ENCODE data around the gene CFAP90. TPM values are rescaled to one million over a fixed set of nuclear protein-coding genes. Genes with fewer than 3 reads are reported as not detected.

CFAP90 gene
- total RNA-seq, 8 experiments from 2014 or later: 0.45 to 39.3 (median 1.2) TPM; not detected in 2

DNA sequence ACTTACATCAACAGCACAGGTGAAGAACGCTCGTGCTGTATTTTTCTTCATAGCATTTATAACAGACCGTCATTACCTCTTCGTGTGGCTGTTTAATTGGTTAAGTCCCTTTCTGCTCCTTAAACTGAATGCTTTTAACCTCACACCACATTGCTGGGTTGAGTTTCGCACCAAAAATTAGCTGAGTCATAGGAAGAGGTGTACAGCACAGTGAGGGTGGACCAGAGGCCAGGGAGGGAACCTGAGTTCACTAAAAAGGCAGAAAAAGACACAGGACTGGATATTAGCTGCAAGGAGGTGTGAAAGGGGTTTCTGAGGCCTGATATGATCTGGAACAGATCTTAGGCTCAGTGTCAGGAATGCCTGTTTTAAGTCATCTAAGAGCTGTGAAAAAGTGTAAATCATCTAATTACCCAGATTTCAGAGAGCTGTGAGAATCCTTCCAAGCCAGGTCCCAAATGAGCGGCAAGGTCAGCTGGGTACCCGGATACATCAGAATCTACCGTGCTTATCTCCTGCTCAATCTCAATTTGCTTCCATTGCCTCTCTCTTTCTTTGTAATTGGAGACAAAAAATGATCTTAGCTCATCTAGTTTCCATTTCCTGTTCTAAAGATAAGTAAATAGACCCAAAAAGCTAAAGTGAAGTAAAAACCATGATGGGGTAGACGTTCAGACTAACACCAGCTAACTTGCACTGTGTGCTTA is 7.1 kb upstream of the CFAP90 start:
- no peak overlapping the region for H3K4me3 ChIP-seq
- in situ Hi-C loops (cut with MboI; ENCODE audit: low pct_unique_long_range_greater_than_20kb in 2 of 9, low sequenced_read_pairs in 9 of 9, unreplicated experiment in 9 of 9): loop anchor here in 2 of 9 experiments (25.0 kb wide), 2 partner anchors 596 to 1071 kb away; no protein-coding TSS in a partner anchor
- 76 to 100% (median 82%) methylated on average over 2 to 9 of the region's 9 CpGs for WGBS, 10 experiments
- H3K27ac ChIP-seq: no peak overlapping the region
- no peak for ATAC-seq (replicated peaks in 6 of 8)
- H3K4me1 ChIP-seq (replicated peaks in 1 of 2): no peaks in the 10 kb centered on the region

DNA sequence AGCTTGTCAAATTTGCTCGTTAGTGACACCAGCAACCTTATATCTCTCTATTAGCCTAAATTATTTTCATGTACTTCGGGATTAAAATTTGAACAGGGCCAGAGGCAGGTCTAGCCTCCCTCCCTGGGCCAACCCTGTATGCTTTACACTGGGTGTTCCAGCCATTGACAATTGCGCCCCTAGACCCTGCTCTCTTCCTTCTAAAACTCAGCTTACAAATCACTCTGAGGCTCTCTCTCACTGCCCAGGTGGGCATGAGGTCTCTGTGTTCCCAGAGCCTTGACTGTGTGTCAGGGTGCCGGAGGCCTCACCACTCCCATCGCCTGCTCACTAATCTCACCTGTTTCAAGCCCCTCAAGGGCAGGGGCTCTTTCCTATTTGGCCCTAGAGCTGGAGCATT is 6.4 kb upstream of the CFAP90 start:
- Histone ChIP-seq H3K4me3 (no peak overlapping the region), H3K27ac (no peak overlapping the region), H3K4me1 (replicated peaks in 1 of 2) (no peaks in the 10 kb centered on the region)
- in situ Hi-C loops (cut with MboI; ENCODE audit: low pct_unique_long_range_greater_than_20kb in 2 of 9, low sequenced_read_pairs in 9 of 9, unreplicated experiment in 9 of 9): loop anchor here in 2 of 9 experiments (25.0 kb wide), 2 partner anchors 595 to 1070 kb away; no protein-coding TSS in a partner anchor
- no peak for ATAC-seq (replicated peaks in 6 of 8)
- WGBS, 10 experiments: 0 to 100% (median 63%) methylated on average over 1 to 5 of the region's 5 CpGs; no CpG with 5 or more reads in 1 of the 10 experiments

DNA sequence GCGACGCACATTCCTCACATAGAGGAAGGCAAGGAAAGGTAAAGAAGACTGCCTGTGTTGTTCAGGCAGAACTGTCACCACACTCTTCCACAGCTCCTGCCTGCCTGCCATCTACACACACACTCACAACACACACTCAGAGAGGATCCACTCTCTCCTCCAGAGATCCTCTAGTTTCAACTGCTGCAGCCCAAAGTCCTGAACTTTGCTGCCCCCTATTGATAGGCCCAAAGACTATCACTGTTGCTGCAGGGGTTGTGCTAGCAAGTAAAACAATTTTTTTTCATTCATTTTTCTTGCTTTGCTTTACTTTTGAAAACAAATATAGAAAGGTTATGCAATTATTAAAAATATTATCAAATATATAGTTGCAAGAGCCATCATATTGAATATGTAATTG is 5.9 kb upstream of the CFAP90 start:
- Histone ChIP-seq H3K27ac (no peak overlapping the region), H3K4me3 (no peak overlapping the region), H3K4me1 (replicated peaks in 1 of 2) (no peaks in the 10 kb centered on the region)
- in situ Hi-C loops (cut with MboI; ENCODE audit: low pct_unique_long_range_greater_than_20kb in 2 of 9, low sequenced_read_pairs in 9 of 9, unreplicated experiment in 9 of 9): loop anchor here in 2 of 9 experiments (25.0 kb wide), 2 partner anchors 595 to 1070 kb away; no protein-coding TSS in a partner anchor
- WGBS, 10 experiments: 90 to 100% (median 100%) methylated on average over 1 to 2 of the region's 2 CpGs; no CpG with 5 or more reads in 3 of the 10 experiments
- peak; percentile 83 to 98 (median 91) for ATAC-seq (replicated peaks in 6 of 8)

DNA sequence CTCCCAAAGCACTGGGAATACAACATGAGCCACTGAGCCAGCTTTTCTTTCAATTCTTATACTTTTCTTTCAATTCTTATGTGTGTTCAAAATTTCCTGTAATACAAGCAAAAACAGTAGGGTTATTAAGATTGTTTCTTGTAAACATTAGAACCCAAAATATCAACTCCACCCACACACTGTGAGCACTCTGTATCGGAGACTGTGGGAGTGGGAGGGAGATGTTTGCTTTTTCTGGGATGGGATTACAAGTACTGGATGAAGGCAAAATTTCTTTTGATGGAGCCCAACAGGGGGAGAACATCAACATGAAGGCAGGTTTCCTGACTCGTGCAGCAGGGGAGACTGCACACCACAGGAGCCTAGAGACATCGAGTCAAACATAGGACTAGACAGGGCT is 4.7 kb upstream of the CFAP90 start:
- in situ Hi-C loops (cut with MboI; ENCODE audit: low pct_unique_long_range_greater_than_20kb in 2 of 9, low sequenced_read_pairs in 9 of 9, unreplicated experiment in 9 of 9): loop anchor here in 2 of 9 experiments (25.0 kb wide), 2 partner anchors 593 to 1068 kb away; no protein-coding TSS in a partner anchor
- ATAC-seq (replicated peaks in 6 of 8): no peak
- no peaks in the 10 kb centered on the region for H3K4me1 ChIP-seq (replicated peaks in 1 of 2)
- WGBS, 10 experiments: 33 to 100% (median 93%) methylated on average over 1 to 3 of the region's 3 CpGs; no CpG with 5 or more reads in 2 of the 10 experiments
- no peak overlapping the region for H3K27ac ChIP-seq
- no peak overlapping the region for H3K4me3 ChIP-seq

DNA sequence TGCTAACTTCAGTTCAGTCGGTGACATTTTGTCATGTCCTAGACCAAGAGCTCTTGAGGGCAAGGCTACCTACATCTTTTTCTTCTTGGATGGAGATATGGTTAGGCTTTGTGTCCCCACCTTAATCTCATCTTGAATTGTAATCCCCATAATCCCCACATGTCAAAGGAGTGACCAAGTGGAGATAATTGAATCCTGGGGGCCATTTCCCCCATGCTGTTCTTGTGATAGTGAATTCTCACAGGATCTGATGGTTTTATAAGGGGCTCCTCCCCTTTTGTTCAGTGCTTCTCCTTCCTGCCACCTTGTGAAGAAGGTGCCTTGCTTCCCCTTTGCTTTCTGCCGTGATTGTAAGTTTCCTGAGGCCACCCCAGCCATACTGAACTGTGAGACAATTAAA is 2.1 kb upstream of the CFAP90 start:
- peaks cover 17 to 18% of the 10 kb centered on the region in 2 donors for H3K4me1 ChIP-seq (replicated peaks in 1 of 2)
- in situ Hi-C loops (cut with MboI; ENCODE audit: low pct_unique_long_range_greater_than_20kb in 2 of 9, low sequenced_read_pairs in 9 of 9, unreplicated experiment in 9 of 9): loop anchor here in 2 of 9 experiments (25.0 kb wide), 2 partner anchors 591 to 1066 kb away; no protein-coding TSS in a partner anchor
- WGBS, 10 experiments: 57 to 100% (median 93%) methylated on average over 1 to 2 of the region's 2 CpGs; no CpG with 5 or more reads in 2 of the 10 experiments

DNA sequence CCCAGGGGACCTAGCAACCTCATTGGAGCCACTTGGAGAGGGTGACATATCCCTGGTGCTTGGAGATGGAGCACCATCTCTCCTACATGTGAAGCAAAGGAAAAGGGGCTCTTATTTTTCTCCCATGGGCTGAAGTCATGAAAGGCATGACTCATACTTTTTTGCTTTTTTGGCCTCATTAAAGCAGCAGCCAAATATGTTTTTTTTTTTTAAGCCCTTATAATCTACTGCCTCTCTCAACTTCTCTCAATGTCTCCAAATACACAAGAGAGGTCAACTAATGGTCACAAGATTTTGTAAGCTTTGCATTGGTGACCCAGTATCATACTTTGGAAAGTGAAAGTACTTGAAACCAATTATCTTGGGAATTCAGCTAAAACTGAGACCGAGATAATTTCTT is 1.6 kb upstream of the CFAP90 start:
- 0 to 100% (median 91%) methylated on average over 1 of the region's 1 CpG; no CpG with 5 or more reads in 1 of the 10 experiments for WGBS, 10 experiments
- H3K27ac ChIP-seq: no peak overlapping the region
- H3K4me1 ChIP-seq (replicated peaks in 1 of 2): peaks cover 20 to 22% of the 10 kb centered on the region in 2 donors
- in situ Hi-C loops (cut with MboI; ENCODE audit: low pct_unique_long_range_greater_than_20kb in 2 of 9, low sequenced_read_pairs in 9 of 9, unreplicated experiment in 9 of 9): loop anchor here in 2 of 9 experiments (25.0 kb wide), 2 partner anchors 590 to 1065 kb away; no protein-coding TSS in a partner anchor
- ATAC-seq (replicated peaks in 6 of 8): no peak
- H3K4me3 ChIP-seq: no peak overlapping the region

More for the DNA sequence above, 2.1 kb upstream of the CFAP90 start:
- Histone ChIP-seq H3K4me3 (no peak overlapping the region), H3K27ac (no peak overlapping the region)
- ATAC-seq (replicated peaks in 6 of 8): no peak

DNA sequence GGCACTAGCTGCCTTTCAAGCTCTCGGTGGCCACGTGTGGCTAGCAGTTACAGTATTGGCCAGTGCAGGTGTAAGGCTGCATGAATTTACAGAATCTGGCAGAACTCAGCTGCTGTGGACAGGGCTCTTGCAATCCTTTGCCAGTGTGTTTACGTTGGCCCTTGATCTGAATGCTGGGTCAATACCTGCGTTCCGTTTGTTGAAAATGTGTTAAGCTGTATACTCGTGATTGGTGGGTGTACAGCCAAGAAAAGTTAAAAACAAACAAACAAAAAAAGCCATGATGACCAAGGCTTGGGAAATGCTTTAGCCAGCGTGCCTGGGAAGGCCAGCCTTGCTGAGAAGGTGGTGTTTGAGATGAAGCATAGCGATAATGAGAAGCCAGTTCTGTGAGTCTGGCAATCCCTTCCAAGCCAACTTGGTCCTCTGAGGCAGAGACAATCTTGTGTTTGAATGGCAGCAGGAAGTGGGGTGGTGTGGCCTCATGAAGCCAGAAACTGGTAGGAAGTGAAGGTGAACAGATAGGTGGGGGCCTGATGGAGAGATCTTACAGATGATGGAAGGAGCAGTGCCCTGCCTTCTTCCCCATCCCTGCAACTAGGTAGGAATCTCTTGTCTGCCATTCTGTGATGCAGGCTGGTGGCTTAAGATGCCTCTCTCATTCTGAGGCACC is 820 bp upstream of the CFAP90 start:
- H3K4me1 ChIP-seq (replicated peaks in 1 of 2): peaks cover 20 to 23% of the 10 kb centered on the region in 2 donors
- 71 to 92% (median 83%) methylated on average over 2 to 8 of the region's 8 CpGs; no CpG with 5 or more reads in 3 of the 10 experiments for WGBS, 10 experiments
- no peak overlapping the region for H3K4me3 ChIP-seq
- ATAC-seq (replicated peaks in 6 of 8): no peak
- in situ Hi-C loops (cut with MboI; ENCODE audit: low pct_unique_long_range_greater_than_20kb in 2 of 9, low sequenced_read_pairs in 9 of 9, unreplicated experiment in 9 of 9): loop anchor here in 2 of 9 experiments (25.0 kb wide), 2 partner anchors 589 to 1064 kb away; no protein-coding TSS in a partner anchor
- no peak overlapping the region for H3K27ac ChIP-seq

DNA sequence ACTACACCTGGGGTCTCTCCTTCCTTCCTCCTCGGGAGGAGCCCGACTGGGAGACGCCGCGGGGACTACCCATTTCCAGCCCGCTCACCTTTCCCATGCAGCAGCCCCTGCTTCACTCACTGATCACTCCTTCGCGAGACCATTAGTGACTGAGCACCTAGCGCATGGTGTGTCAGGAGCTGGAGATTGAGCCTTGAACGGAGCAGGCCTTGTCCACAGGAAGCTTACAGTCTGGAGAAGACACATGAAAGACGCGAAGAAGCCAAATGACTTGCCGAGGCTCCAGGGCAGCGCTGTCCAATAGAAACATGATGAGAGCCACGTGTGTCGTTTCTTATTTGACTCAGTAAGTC is 283 bp upstream of the CFAP90 start:
- H3K4me3 ChIP-seq: peak overlapping the region in 3 of 5 donors; percentile 39 to 46 (median 45)
- in situ Hi-C loops (cut with MboI; ENCODE audit: low pct_unique_long_range_greater_than_20kb in 2 of 9, low sequenced_read_pairs in 9 of 9, unreplicated experiment in 9 of 9): loop anchor here in 2 of 9 experiments (25.0 kb wide), 2 partner anchors 589 to 1064 kb away; no protein-coding TSS in a partner anchor
- H3K27ac ChIP-seq: no peak overlapping the region
- WGBS, 10 experiments: 40 to 100% (median 80%) methylated on average over 1 to 4 of the region's 16 CpGs; no CpG with 5 or more reads in 4 of the 10 experiments
- ATAC-seq (replicated peaks in 6 of 8): no peak
- peaks cover 21 to 23% of the 10 kb centered on the region in 2 donors for H3K4me1 ChIP-seq (replicated peaks in 1 of 2)

DNA sequence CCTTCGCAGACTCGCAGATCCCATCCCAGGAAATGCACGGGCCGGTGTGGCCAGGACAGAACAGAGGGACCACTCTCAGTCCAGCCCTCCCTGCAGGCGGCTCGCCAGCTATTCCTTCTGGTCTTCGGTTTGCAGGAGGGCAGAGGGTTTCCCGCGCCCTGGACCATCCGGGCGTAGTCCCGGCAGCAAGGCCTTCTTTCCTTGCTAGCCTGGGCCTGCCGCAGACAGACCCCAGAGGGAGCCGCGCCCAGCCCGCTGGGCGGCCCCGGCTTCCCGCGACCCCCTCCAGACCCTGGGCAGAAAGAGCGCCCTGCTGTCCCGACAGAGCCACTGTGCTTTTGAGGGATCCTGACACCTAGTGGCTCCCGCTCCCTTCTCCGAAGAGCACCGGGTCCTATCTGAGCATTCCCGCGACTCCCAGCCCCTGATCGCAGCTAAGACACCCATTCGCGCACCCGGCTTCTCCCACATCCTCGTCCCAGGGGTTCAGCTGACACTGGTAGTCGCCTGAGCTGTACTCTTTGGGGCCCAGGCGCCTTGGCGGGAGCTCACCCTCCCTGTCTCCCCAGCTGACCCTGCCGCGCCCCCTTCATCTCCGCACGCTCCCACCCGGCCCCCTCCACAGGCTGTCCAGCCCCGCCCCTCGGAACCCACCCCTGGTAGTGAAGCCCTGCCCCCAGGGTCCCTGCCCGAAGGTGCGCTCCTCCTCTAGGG is 1.1 kb downstream of the CFAP90 start:
- peaks cover 23 to 28% of the 10 kb centered on the region in 2 donors for H3K4me1 ChIP-seq (replicated peaks in 1 of 2)
- 0 to 7% (median 0%) methylated on average over 3 to 9 of the region's 44 CpGs; no CpG with 5 or more reads in 7 of the 10 experiments for WGBS, 10 experiments
- ATAC-seq (replicated peaks in 6 of 8): peak in 6 of 8 experiments; percentile 53 to 79 (median 68)
- peak overlapping the region in 1 of 2 donors; percentile 50 for H3K27ac ChIP-seq
- peak overlapping the region; percentile 28 to 46 (median 39) for H3K4me3 ChIP-seq
- in situ Hi-C loops (cut with MboI; ENCODE audit: low pct_unique_long_range_greater_than_20kb in 2 of 9, low sequenced_read_pairs in 9 of 9, unreplicated experiment in 9 of 9): loop anchor here in 2 of 9 experiments (25.0 kb wide), 2 partner anchors 588 to 1063 kb away; no protein-coding TSS in a partner anchor

DNA sequence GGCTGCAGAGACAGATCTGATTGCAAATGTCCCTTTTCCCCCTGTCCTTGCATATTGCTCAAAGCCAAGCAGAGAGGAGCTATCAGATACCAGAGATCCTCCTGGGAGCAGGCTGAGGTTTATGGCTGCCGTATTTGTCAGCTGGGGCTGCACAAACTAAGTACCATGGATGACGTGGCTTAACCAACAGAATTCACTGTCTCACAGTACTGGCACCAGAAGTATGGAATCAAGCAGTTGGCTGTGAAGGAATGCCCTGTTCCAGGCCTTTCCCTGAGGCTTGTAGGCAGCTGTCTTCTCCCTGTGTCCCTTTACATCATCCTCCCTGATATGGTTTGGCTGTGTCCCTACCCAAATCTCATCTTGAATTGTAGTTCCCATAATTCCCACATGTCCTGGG is 2.6 kb downstream of the CFAP90 start:
- ATAC-seq (replicated peaks in 6 of 8): peak in 2 of 8 experiments; percentile 2 to 53
- Histone ChIP-seq H3K27ac (peak overlapping the region in 1 of 2 donors; percentile 50), H3K4me3 (no peak overlapping the region), H3K4me1 (replicated peaks in 1 of 2) (peaks cover 23 to 35% of the 10 kb centered on the region in 2 donors)
- 71 to 100% (median 93%) methylated on average over 1 to 2 of the region's 2 CpGs; no CpG with 5 or more reads in 5 of the 10 experiments for WGBS, 10 experiments
- in situ Hi-C loops (cut with MboI; ENCODE audit: low pct_unique_long_range_greater_than_20kb in 2 of 9, low sequenced_read_pairs in 9 of 9, unreplicated experiment in 9 of 9): no loop called here

DNA sequence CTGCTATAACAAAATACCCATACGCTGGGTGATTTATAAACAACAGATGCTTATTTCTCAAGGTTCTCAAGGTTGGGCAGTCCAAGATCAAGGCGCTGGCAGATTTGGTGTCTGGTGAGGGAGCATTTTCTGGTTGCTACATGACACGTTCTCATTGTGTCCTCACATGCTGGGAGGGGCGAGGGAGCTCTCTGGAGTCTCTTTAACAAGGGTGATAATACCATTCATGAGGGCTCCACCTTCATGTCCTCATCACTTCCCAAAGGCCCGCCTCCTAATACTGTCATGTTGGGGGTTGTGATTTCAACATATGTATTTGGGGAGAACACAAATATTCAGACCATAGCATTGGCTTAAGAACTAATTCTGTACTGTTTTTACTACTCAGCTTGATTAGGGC is 4.6 kb downstream of the CFAP90 start:
- WGBS, 10 experiments: 0 to 94% (median 79%) methylated on average over 1 to 4 of the region's 5 CpGs; no CpG with 5 or more reads in 2 of the 10 experiments
- Histone ChIP-seq H3K4me1 (replicated peaks in 1 of 2) (peaks cover 23 to 37% of the 10 kb centered on the region in 2 donors), H3K27ac (no peak overlapping the region), H3K4me3 (no peak overlapping the region)
- in situ Hi-C loops (cut with MboI; ENCODE audit: low pct_unique_long_range_greater_than_20kb in 2 of 9, low sequenced_read_pairs in 9 of 9, unreplicated experiment in 9 of 9): no loop called here
- peak in 2 of 8 experiments; percentile 52 to 53 for ATAC-seq (replicated peaks in 6 of 8)

DNA sequence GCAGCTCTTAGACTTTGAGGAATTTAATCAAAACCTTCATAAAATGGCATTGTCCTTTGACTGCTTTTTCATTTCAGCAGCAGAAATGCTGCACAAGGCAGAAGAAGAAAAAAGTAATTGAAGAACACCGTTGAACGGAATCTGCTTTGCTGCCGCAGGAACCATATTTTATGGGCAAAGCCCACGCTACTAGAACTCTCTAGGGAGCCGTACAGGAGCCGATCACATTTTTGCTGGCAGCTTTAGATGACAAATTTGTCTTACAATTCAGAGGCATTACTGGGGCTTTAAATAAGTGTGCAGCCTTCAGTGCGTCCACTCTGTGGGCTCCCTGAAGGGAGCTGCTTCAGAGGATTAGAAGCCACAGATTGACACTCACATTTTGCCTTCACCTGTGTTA is 5.4 kb downstream of the CFAP90 start:
- Histone ChIP-seq H3K4me3 (no peak overlapping the region), H3K4me1 (replicated peaks in 1 of 2) (peaks cover 23 to 37% of the 10 kb centered on the region in 2 donors), H3K27ac (peak overlapping the region; percentile 20 to 61)
- ATAC-seq (replicated peaks in 6 of 8): peak in 5 of 8 experiments; percentile 9 to 71 (median 46)
- in situ Hi-C loops (cut with MboI; ENCODE audit: low pct_unique_long_range_greater_than_20kb in 2 of 9, low sequenced_read_pairs in 9 of 9, unreplicated experiment in 9 of 9): no loop called here
- WGBS, 10 experiments: 18 to 94% (median 40%) methylated on average over 3 to 7 of the region's 7 CpGs
